H9 (cell line): ENCODE measurements around the gene TNFRSF17. TPM values are rescaled to one million over a fixed set of nuclear protein-coding genes. Genes with fewer than 3 reads are reported as not detected.

ENCODE experiments used
- DNase-seq: peaks from one replicate; pipeline ENCODE4 v3.0.0-alpha.2; 2017
- H2AFZ ChIP-seq: one replicate; pipeline ENCODE4 v1.6.1; 2013; ENCODE audit warnings: mild to moderate bottlenecking, low read length, control low read depth, moderate library complexity
- H2AK5ac ChIP-seq: 2 replicates; pipeline ENCODE4 v1.6.1; 2013; ENCODE audit warnings: low read length, control low read depth, mixed read lengths; ENCODE audit not compliant: insufficient read length
- H2BK120ac ChIP-seq: one replicate; pipeline ENCODE4 v1.6.1; 2013; ENCODE audit warnings: low read depth, mild to moderate bottlenecking, low read length, control low read depth, inconsistent platforms; ENCODE audit not compliant: poor library complexity, severe bottlenecking
- H2BK12ac ChIP-seq: 2 replicates; pipeline ENCODE4 v1.6.1; 2013; ENCODE audit warnings: low read length, control low read depth, mixed read lengths, low read depth; ENCODE audit not compliant: insufficient read length
- H2BK15ac ChIP-seq: 2 replicates; pipeline ENCODE4 v1.6.1; 2013; ENCODE audit warnings: low read depth, low read length, control low read depth
- H2BK20ac ChIP-seq: one replicate; pipeline ENCODE4 v1.6.1; 2013; ENCODE audit warnings: low read depth, mild to moderate bottlenecking, low read length, control low read depth, inconsistent platforms; ENCODE audit not compliant: poor library complexity, severe bottlenecking
- H2BK5ac ChIP-seq: 2 replicates; pipeline ENCODE4 v1.6.1; 2013; ENCODE audit warnings: low read length, control low read depth, mixed read lengths; ENCODE audit not compliant: insufficient read length
- H3K14ac ChIP-seq: 2 replicates; pipeline ENCODE4 v1.6.1; 2013; ENCODE audit warnings: low read length, control low read depth; ENCODE audit not compliant: insufficient read depth
- H3K18ac ChIP-seq: 2 replicates; pipeline ENCODE4 v1.6.1; 2013; ENCODE audit warnings: low read depth, mild to moderate bottlenecking, mixed read lengths, low read length, control low read depth; ENCODE audit not compliant: insufficient read length
- H3K23ac ChIP-seq: 2 replicates; pipeline ENCODE4 v1.6.1; 2013; ENCODE audit warnings: low read length, control low read depth, mixed read lengths, low read depth; ENCODE audit not compliant: insufficient read length
- H3K23me2 ChIP-seq: 2 replicates; pipeline ENCODE4 v1.6.1; 2013; ENCODE audit warnings: low read depth, mild to moderate bottlenecking, mixed read lengths, low read length, control low read depth; ENCODE audit not compliant: insufficient read length, poor library complexity, severe bottlenecking
- H3K27ac ChIP-seq: 2 replicates; pipeline ENCODE4 v1.5.1; 2013; ENCODE audit warnings: low read length, control low read depth, mixed read lengths, low read depth; ENCODE audit not compliant: insufficient read length
- H3K27me3 ChIP-seq: 2 replicates; pipeline ENCODE4 v1.6.1; 2013; ENCODE audit warnings: low read length, control low read depth, inconsistent platforms; ENCODE audit not compliant: insufficient read depth
- H3K4ac ChIP-seq: 2 replicates; pipeline ENCODE4 v1.6.1; 2013; ENCODE audit warnings: low read depth, mild to moderate bottlenecking, control low read depth, inconsistent platforms, low read length, moderate library complexity
- H3K4me1 ChIP-seq: 2 replicates; pipeline ENCODE4 v1.6.1; 2013; ENCODE audit warnings: low read length, control low read depth, inconsistent platforms; ENCODE audit not compliant: insufficient read depth
- H3K4me2 ChIP-seq: 2 replicates; pipeline ENCODE4 v1.6.1; 2013; ENCODE audit warnings: low read length, control low read depth, mixed read lengths; ENCODE audit not compliant: insufficient read length, insufficient read depth
- H3K56ac ChIP-seq: 2 replicates; pipeline ENCODE4 v1.6.1; 2013; ENCODE audit warnings: low read depth, mild to moderate bottlenecking, mixed read lengths, low read length, control low read depth; ENCODE audit not compliant: insufficient read length
- H3K79me1 ChIP-seq: 2 replicates; pipeline ENCODE4 v1.6.1; 2013; ENCODE audit warnings: low read depth, mild to moderate bottlenecking, moderate library complexity, low read length, control low read depth, inconsistent platforms; ENCODE audit not compliant: insufficient read depth, poor library complexity, severe bottlenecking
- H3K79me2 ChIP-seq: 2 replicates; pipeline ENCODE4 v1.6.1; 2013; ENCODE audit warnings: low read length, control low read depth, inconsistent platforms; ENCODE audit not compliant: insufficient read depth
- H3K9ac ChIP-seq: 2 replicates; pipeline ENCODE4 v1.6.1; 2013; ENCODE audit warnings: low read length, control low read depth, mixed read lengths; ENCODE audit not compliant: insufficient read length; ENCODE audit errors: extremely low read depth
- H3K9me3 ChIP-seq: one replicate; pipeline ENCODE4 v1.6.1; 2013; ENCODE audit warnings: low read depth, low read length, inconsistent platforms; ENCODE audit not compliant: control insufficient read depth
- H3T11ph ChIP-seq: one replicate; pipeline ENCODE4 v1.6.1; 2013; ENCODE audit warnings: mild to moderate bottlenecking, low read length, control low read depth, inconsistent platforms
- H4K20me1 ChIP-seq: one replicate; pipeline ENCODE4 v1.6.1; 2013; ENCODE audit not compliant: control insufficient read depth, insufficient read length, insufficient read depth
- H4K5ac ChIP-seq: 2 replicates; pipeline ENCODE4 v1.6.1; 2013; ENCODE audit warnings: low read depth, mild to moderate bottlenecking, mixed read lengths, low read length, control low read depth; ENCODE audit not compliant: insufficient read length
- H4K8ac ChIP-seq: replicated peaks from 2 replicates; pipeline ENCODE4 v1.6.1; 2013; ENCODE audit warnings: low read length, control low read depth, mixed read lengths, low read depth; ENCODE audit not compliant: insufficient read length
- H4K91ac ChIP-seq: 2 replicates; pipeline ENCODE4 v1.6.1; 2013; ENCODE audit warnings: low read depth, mild to moderate bottlenecking, moderate library complexity, mixed read lengths, low read length, control low read depth; ENCODE audit not compliant: insufficient read length
- H3K27ac Mint-ChIP-seq, 3 experiments: 2 replicates in 2 of 3; 3 replicates in 1 of 3; pipeline ENCODE4 v1.8.0; 2020 to 2021; ENCODE audit warnings: mixed read lengths in 3 of 3, mild to moderate bottlenecking in 1 of 3, moderate library complexity in 1 of 3
- H3K27me3 Mint-ChIP-seq: 2 replicates; pipeline ENCODE4 v1.8.0; 2021; ENCODE audit warnings: low read depth, mild to moderate bottlenecking, moderate library complexity, mixed read lengths
- H3K36me3 Mint-ChIP-seq, 3 experiments: 2 replicates in 2 of 3; 3 replicates in 1 of 3; pipeline ENCODE4 v1.8.0; 2020 to 2021; ENCODE audit warnings: low read depth in 3 of 3, mixed read lengths in 3 of 3; ENCODE audit not compliant: insufficient read depth in 1 of 3
- H3K4me1 Mint-ChIP-seq, 2 experiments: 2 replicates each; pipeline ENCODE4 v1.8.0; 2020; ENCODE audit warnings: mixed read lengths in 2 of 2
- H3K4me3 Mint-ChIP-seq, 2 experiments: 2 replicates in 1 of 2; 3 replicates in 1 of 2; pipeline ENCODE4 v1.8.0; 2020 to 2021; ENCODE audit warnings: mild to moderate bottlenecking in 2 of 2, mixed read lengths in 2 of 2, moderate library complexity in 1 of 2
- H3K9me3 Mint-ChIP-seq, 2 experiments: 2 replicates in 1 of 2; 3 replicates in 1 of 2; pipeline ENCODE4 v1.8.0; 2020; ENCODE audit warnings: mild to moderate bottlenecking in 2 of 2, mixed read lengths in 2 of 2, moderate library complexity in 1 of 2
- CTCF ChIP-seq: fragments of 200-600 bp; sonication (generic); conservative IDR thresholded peaks from 3 replicates; pipeline ENCODE4 v1.8.0; 2021; ENCODE audit warnings: antibody characterized with exemption, mild to moderate bottlenecking
- WGBS: extraction: QIAGEN DNeasy Blood & Tissue Kit; methylation state at CpG from one replicate; pipeline ENCODE4 v1.1.7; 2013; ENCODE audit warnings: missing lambda C conversion rate, low lambda C conversion rate, mixed read lengths; ENCODE audit not compliant: insufficient read length; ENCODE audit errors: extremely low coverage; 5-methylcytosine and 5-hydroxymethylcytosine counted together
- total RNA-seq: library from RNA; stranded (reverse); gene quantifications from 2 replicates; pipeline ENCODE4 v1.2.1, GENCODE V29; 2021

TNFRSF17 gene
- total RNA-seq, 1 experiment from 2014 or later = not detected

GRCh38 chr16:11949527-11949926 is 15.5 kb upstream of the TNFRSF17 start:
- no peak overlapping the region for H3K18ac ChIP-seq
- no peak overlapping the region for H2AFZ ChIP-seq
- no peaks in the 10 kb centered on the region for H4K20me1 ChIP-seq
- H3K14ac ChIP-seq = no peak overlapping the region
- H3T11ph ChIP-seq = no peak overlapping the region
- no peak overlapping the region for H3K4ac ChIP-seq
- H4K5ac ChIP-seq = no peak overlapping the region
- H4K91ac ChIP-seq = no peak overlapping the region
- H3K9me3 Mint-ChIP-seq = no peaks in the 10 kb centered on the region
- no peak overlapping the region for H2BK15ac ChIP-seq
- no peaks in the 10 kb centered on the region for H3K79me2 ChIP-seq
- H3K27ac Mint-ChIP-seq = peak overlapping the region in 1 of 3 experiments; percentile 27; a peak in 1 of 7 replicates
- H3K9me3 ChIP-seq = no peaks in the 10 kb centered on the region
- no peak overlapping the region for H3K9ac ChIP-seq
- peaks cover 10 to 11% of the 10 kb centered on the region in 2 experiments; a peak in 3 of 4 replicates for H3K4me1 Mint-ChIP-seq
- no peak overlapping the region for H2BK12ac ChIP-seq
- H2BK20ac ChIP-seq = no peak overlapping the region
- no peak overlapping the region for H4K8ac ChIP-seq
- H3K27me3 Mint-ChIP-seq = no peaks in the 10 kb centered on the region
- H3K79me1 ChIP-seq = no peaks in the 10 kb centered on the region
- peak; percentile 64 for TF ChIP-seq CTCF
- H2BK120ac ChIP-seq = no peak overlapping the region
- no peak overlapping the region for H3K56ac ChIP-seq
- H3K23ac ChIP-seq = no peak overlapping the region
- H3K36me3 Mint-ChIP-seq = no peaks in the 10 kb centered on the region
- no peaks in the 10 kb centered on the region for H3K27me3 ChIP-seq
- no peak overlapping the region for H3K4me3 Mint-ChIP-seq
- no peak overlapping the region for H2BK5ac ChIP-seq
- no peaks in the 10 kb centered on the region for H3K23me2 ChIP-seq
- WGBS = no CpG with 5 or more reads among the region's 4 CpGs
- no peak overlapping the region for H2AK5ac ChIP-seq
- no peaks in the 10 kb centered on the region for H3K4me1 ChIP-seq
- peak; percentile 64 for DNase-seq
- no peak overlapping the region for H3K4me2 ChIP-seq
- no peak overlapping the region for H3K27ac ChIP-seq
